Measurements from ENCODE around the gene MAPK10. TPM values are rescaled to one million over a fixed set of nuclear protein-coding genes. Genes with fewer than 3 reads are reported as not detected.

Gene MAPK10
- polyA plus RNA-seq, 3 donors, result 0.36 TPM; not detected in 2

- H3K4me1 ChIP-seq (ENCODE audit: control insufficient read depth in 1 of 2, insufficient read depth in 2 of 2, low read length in 2 of 2), result no peaks in the 10 kb centered on the region
- H3K27me3 ChIP-seq (ENCODE audit: control insufficient read depth in 2 of 2, insufficient read depth in 2 of 2, low read length in 2 of 2), result no peaks in the 10 kb centered on the region
- DNase-seq, result no peak
- no peak overlapping the region for H3K27ac ChIP-seq (ENCODE audit: low read depth in 1 of 2, low read length in 2 of 2)
- H3K4me3 Mint-ChIP-seq, result no peak overlapping the region
- no peak for TF ChIP-seq CTCF (IDR thresholded peaks at IDR 0.05)
- no peak overlapping the region for H3K9ac ChIP-seq (ENCODE audit: insufficient read depth, low read length, poor library complexity, severe bottlenecking)
- H3K9me3 ChIP-seq (replicated peaks in 1 of 2; ENCODE audit: control insufficient read depth in 1 of 2, insufficient read depth in 1 of 2, low read length in 2 of 2), result no peaks in the 10 kb centered on the region
- intact Hi-C loops (cut with micrococcal nuclease), result no loop called here
- no peaks in the 10 kb centered on the region for H4K20me1 ChIP-seq (ENCODE audit: insufficient read depth, low read length)
- no peaks in the 10 kb centered on the region for H3K36me3 ChIP-seq (replicated peaks in 1 of 2; ENCODE audit: control insufficient read depth in 1 of 2, insufficient read depth in 2 of 2, low read length in 2 of 2)
- no peak overlapping the region for H3K4me2 ChIP-seq (replicated peaks; ENCODE audit: extremely low read depth, low read length, poor library complexity, severe bottlenecking)
- H3K4me1 Mint-ChIP-seq, result no peaks in the 10 kb centered on the region
- WGBS (ENCODE audit: insufficient coverage), result no CpG with 5 or more reads among the region's 4 CpGs
- H3K27ac Mint-ChIP-seq, result no peak overlapping the region
- no peak overlapping the region for H2AFZ ChIP-seq (ENCODE audit: insufficient read depth, low read depth, low read length, poor library complexity, severe bottlenecking)
- no peaks in the 10 kb centered on the region for H3K79me2 ChIP-seq (ENCODE audit: insufficient read depth, low read length)
- peaks cover 0 to 2% (median 0%) of the 10 kb centered on the region in 3 donors for H3K27me3 Mint-ChIP-seq (ENCODE audit: low read depth in 3 of 3)
- H3K36me3 Mint-ChIP-seq, result no peaks in the 10 kb centered on the region
- no peak overlapping the region for H3K4me3 ChIP-seq (replicated peaks in 1 of 3; ENCODE audit: low read depth in 2 of 3, low read length in 3 of 3)
- H3K9me3 Mint-ChIP-seq, result no peaks in the 10 kb centered on the region
These were observed 346.2 kb downstream of the MAPK10 start for GRCh38 chr4:86013621-86014020.

- H4K20me1 ChIP-seq (ENCODE audit: insufficient read depth, low read length), result no peaks in the 10 kb centered on the region
- no peak for DNase-seq
- no peaks in the 10 kb centered on the region for H3K27me3 ChIP-seq (ENCODE audit: control insufficient read depth in 2 of 2, insufficient read depth in 2 of 2, low read length in 2 of 2)
- H3K4me1 ChIP-seq (ENCODE audit: control insufficient read depth in 1 of 2, insufficient read depth in 2 of 2, low read length in 2 of 2), result no peaks in the 10 kb centered on the region
- no peaks in the 10 kb centered on the region for H3K79me2 ChIP-seq (ENCODE audit: insufficient read depth, low read length)
- H3K4me3 ChIP-seq (replicated peaks in 1 of 3; ENCODE audit: low read depth in 2 of 3, low read length in 3 of 3), result no peak overlapping the region
- no peaks in the 10 kb centered on the region for H3K27me3 Mint-ChIP-seq (ENCODE audit: low read depth in 3 of 3)
- H3K36me3 Mint-ChIP-seq, result no peaks in the 10 kb centered on the region
- no peak overlapping the region for H3K4me3 Mint-ChIP-seq
- no peak overlapping the region for H3K9ac ChIP-seq (ENCODE audit: insufficient read depth, low read length, poor library complexity, severe bottlenecking)
- no peaks in the 10 kb centered on the region for H3K9me3 Mint-ChIP-seq
- TF ChIP-seq CTCF (IDR thresholded peaks at IDR 0.05), result no peak
- H3K9me3 ChIP-seq (replicated peaks in 1 of 2; ENCODE audit: control insufficient read depth in 1 of 2, insufficient read depth in 1 of 2, low read length in 2 of 2), result no peaks in the 10 kb centered on the region
- intact Hi-C loops (cut with micrococcal nuclease), result no loop called here
- H3K4me1 Mint-ChIP-seq, result no peaks in the 10 kb centered on the region
- no peak overlapping the region for H2AFZ ChIP-seq (ENCODE audit: insufficient read depth, low read depth, low read length, poor library complexity, severe bottlenecking)
- no peak overlapping the region for H3K27ac Mint-ChIP-seq
- no peak overlapping the region for H3K4me2 ChIP-seq (replicated peaks; ENCODE audit: extremely low read depth, low read length, poor library complexity, severe bottlenecking)
- no peaks in the 10 kb centered on the region for H3K36me3 ChIP-seq (replicated peaks in 1 of 2; ENCODE audit: control insufficient read depth in 1 of 2, insufficient read depth in 2 of 2, low read length in 2 of 2)
- WGBS (ENCODE audit: insufficient coverage), result no CpG with 5 or more reads among the region's 1 CpG
- H3K27ac ChIP-seq (ENCODE audit: low read depth in 1 of 2, low read length in 2 of 2), result no peak overlapping the region
These were observed 348.7 kb downstream of the MAPK10 start for GRCh38 chr4:86011117-86011516.
